PFSK-1 (cell line): Measurements from ENCODE around the gene PCSK5.

Experiments used
- FOXP2 ChIP-seq: optimal IDR thresholded peaks from 2 replicates; pipeline ENCODE3; 2011; ENCODE audit warnings: borderline replicate concordance, control low read depth, inconsistent platforms; ENCODE audit not compliant: insufficient read depth; ENCODE audit errors: extremely low read length, extremely low read depth
- POLR2AphosphoS5 ChIP-seq: IDR thresholded peaks from 2 replicates; pipeline ENCODE4 v1.6.1; 2012; ENCODE audit warnings: low read depth, mild to moderate bottlenecking, control low read depth, low read length, moderate library complexity
- REST ChIP-seq, 2 experiments: IDR thresholded peaks; 2 replicates each; pipeline versions ENCODE4 v1.6.1 to v1.8.0; 2011 to 2012; ENCODE audit warnings: low read depth in 2 of 2, low read length in 2 of 2, control low read depth in 1 of 2, inconsistent platforms in 1 of 2, mild to moderate bottlenecking in 1 of 2, moderate library complexity in 1 of 2; ENCODE audit not compliant: insufficient read depth in 1 of 2
- SIN3A ChIP-seq: IDR thresholded peaks from 2 replicates; pipeline ENCODE4 v1.6.1; 2012; ENCODE audit warnings: mild to moderate bottlenecking, low read length, moderate library complexity, borderline replicate concordance; ENCODE audit not compliant: insufficient read depth
- TAF1 ChIP-seq: IDR thresholded peaks from 2 replicates; pipeline ENCODE4 v1.6.1; 2012; ENCODE audit warnings: low read length, control low read depth, borderline replicate concordance; ENCODE audit not compliant: insufficient read depth

The PCSK5 gene

GRCh38 chr9:75930730-75931321, 40.4 kb downstream of the PCSK5 start:
- TF ChIP-seq POLR2AphosphoS5: no peak
- TF ChIP-seq TAF1: no peak
- TF ChIP-seq REST (IDR thresholded peaks at IDR 0.05; ENCODE audit: insufficient read depth in 1 of 2, low read depth in 2 of 2, low read length in 2 of 2): no peak
- TF ChIP-seq FOXP2: no peak
- TF ChIP-seq SIN3A: no peak

GRCh38 chr9:75933982-75934381, 43.5 kb downstream of the PCSK5 start:
- TF ChIP-seq TAF1 (no peak), FOXP2 (no peak), REST (IDR thresholded peaks at IDR 0.05; ENCODE audit: insufficient read depth in 1 of 2, low read depth in 2 of 2, low read length in 2 of 2) (no peak), POLR2AphosphoS5 (no peak), SIN3A (no peak)

GRCh38 chr9:75935591-75935990, 45.1 kb downstream of the PCSK5 start:
- no peak for TF ChIP-seq SIN3A
- TF ChIP-seq REST (IDR thresholded peaks at IDR 0.05; ENCODE audit: insufficient read depth in 1 of 2, low read depth in 2 of 2, low read length in 2 of 2): no peak
- TF ChIP-seq TAF1: no peak
- TF ChIP-seq FOXP2: no peak
- TF ChIP-seq POLR2AphosphoS5: no peak

- no peak for TF ChIP-seq SIN3A
- no peak for TF ChIP-seq REST (IDR thresholded peaks at IDR 0.05; ENCODE audit: insufficient read depth in 1 of 2, low read depth in 2 of 2, low read length in 2 of 2)
- no peak for TF ChIP-seq FOXP2
- TF ChIP-seq TAF1: no peak
- no peak for TF ChIP-seq POLR2AphosphoS5
These were observed 47.2 kb downstream of the PCSK5 start for GRCh38 chr9:75937521-75938258.
